Activated CD8-positive, alpha-beta memory T cell treated with anti-CD3 and anti-CD28 coated beads, Interleukin-2, amount 50 U/mL, for 24 hours (primary cell): Measurements from ENCODE around the gene MEI1.
"Not testable (repeated sequence)": the region's sequence is repeated elsewhere in the genome, so short reads cannot be mapped to it uniquely, and the experiment has no call there.

Experiments
- DNase-seq: peaks from one replicate; pipeline ENCODE4 v3.0.0-alpha.2; 2020; ENCODE audit errors: extremely low read depth

The MEI1 gene

GRCh38 chr22:41821471-41822316 lies 122.4 kb downstream of the MEI1 start:
- no peak for DNase-seq

GRCh38 chr22:41822317-41823057 lies 123.2 kb downstream of the MEI1 start:
- no peak for DNase-seq

- no peak for DNase-seq
Measured at GRCh38 chr22:41823797-41824196, 124.5 kb downstream of the MEI1 start.

- DNase-seq = no peak
Measured at GRCh38 chr22:41825376-41825775, 126.1 kb downstream of the MEI1 start.

- DNase-seq = no peak
Measured at GRCh38 chr22:41826021-41826420, 126.7 kb downstream of the MEI1 start.

- no peak for DNase-seq
Measured at GRCh38 chr22:41826430-41827383, 127.4 kb downstream of the MEI1 start.

- no peak for DNase-seq
Measured at GRCh38 chr22:41827671-41828070, 128.4 kb downstream of the MEI1 start.

- no peak for DNase-seq
Measured at GRCh38 chr22:41828516-41828915, 129.2 kb downstream of the MEI1 start.

GRCh38 chr22:41830174-41830573 lies 130.9 kb downstream of the MEI1 start:
- no peak for DNase-seq

- no peak for DNase-seq
Measured at GRCh38 chr22:41831383-41831782, 132.1 kb downstream of the MEI1 start.

GRCh38 chr22:41831828-41832552 lies 132.7 kb downstream of the MEI1 start:
- DNase-seq = no peak

GRCh38 chr22:41832553-41833368 lies 133.5 kb downstream of the MEI1 start, which contains the start of gene SREBF2:
TSS of gene SREBF2 (plus strand) at chr22:41833105. CDS start at chr22:41833271, 166 bp downstream.
- peak; percentile 99 for DNase-seq

GRCh38 chr22:41833369-41834004 lies 134.2 kb downstream of the MEI1 start:
- DNase-seq = no peak

GRCh38 chr22:41834005-41834944 lies 135.0 kb downstream of the MEI1 start:
- no peak for DNase-seq

- DNase-seq = not testable (repeated sequence)
Measured at GRCh38 chr22:41835462-41835861, 136.2 kb downstream of the MEI1 start.

GRCh38 chr22:41836551-41836950 lies 137.2 kb downstream of the MEI1 start:
- no peak for DNase-seq

- DNase-seq = no peak
Measured at GRCh38 chr22:41838842-41839618, 139.7 kb downstream of the MEI1 start.

GRCh38 chr22:41840216-41840615 lies 140.9 kb downstream of the MEI1 start:
- DNase-seq = no peak
